ENCODE results near the gene HOXB7. TPM values are rescaled to one million over a fixed set of nuclear protein-coding genes. Genes with fewer than 3 reads are reported as not detected.

The HOXB7 gene
- total RNA-seq, 1 experiment from 2014 or later: not detected

DNA sequence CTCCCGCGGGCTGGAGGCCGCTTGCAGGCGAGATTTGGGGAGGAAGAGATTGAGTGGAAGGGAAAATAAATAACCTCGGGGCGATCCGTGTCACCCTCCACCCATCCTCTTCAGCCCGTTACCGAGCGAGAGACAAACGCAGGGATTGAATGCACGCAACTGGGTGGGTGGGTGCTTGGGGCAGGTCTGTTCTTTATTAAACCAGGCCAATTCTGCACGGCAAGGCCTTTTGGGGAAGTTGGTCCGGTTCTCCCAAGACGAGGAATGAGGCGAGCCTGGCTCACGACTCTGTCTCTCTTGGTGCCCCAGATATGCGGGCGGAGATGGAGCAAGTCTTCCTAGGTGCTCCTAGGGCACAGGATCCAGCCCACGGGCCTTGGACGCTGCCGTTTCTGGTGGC is 396 bp upstream of the HOXB7 start:
- Mint-ChIP-seq H3K36me3 (ENCODE audit: insufficient read depth in 1 of 3, low read depth in 3 of 3) (no peaks in the 10 kb centered on the region; a peak in 1 of 7 replicates), H3K4me3 (peak overlapping the region in 1 of 2 experiments; percentile 69; a peak in 2 of 5 replicates), H3K9me3 (peaks cover 9 to 23% of the 10 kb centered on the region in 2 experiments), H3K27ac (no peak overlapping the region; a peak in 1 of 7 replicates), H3K4me1 (peaks cover 12 to 25% of the 10 kb centered on the region in 2 experiments), H3K27me3 (ENCODE audit: low read depth) (peaks cover 100% of the 10 kb centered on the region)
- Histone ChIP-seq H3K4me1 (ENCODE audit: insufficient read depth, low read length) (no peaks in the 10 kb centered on the region), H3K79me2 (ENCODE audit: insufficient read depth, low read length) (no peaks in the 10 kb centered on the region), H2BK12ac (ENCODE audit: insufficient read length, low read depth, low read length) (no peak overlapping the region), H3K9me3 (ENCODE audit: control insufficient read depth, low read depth, low read length) (no peaks in the 10 kb centered on the region), H3K4ac (ENCODE audit: low read depth, low read length) (no peak overlapping the region), H3K56ac (ENCODE audit: insufficient read length, low read depth, low read length) (no peak overlapping the region), H3K79me1 (ENCODE audit: insufficient read depth, low read depth, low read length, poor library complexity, severe bottlenecking) (no peaks in the 10 kb centered on the region), H3K27ac (ENCODE audit: insufficient read length, low read depth, low read length) (no peak overlapping the region), H2AFZ (ENCODE audit: low read length) (no peak overlapping the region), H4K20me1 (ENCODE audit: control insufficient read depth, insufficient read depth, insufficient read length) (no peaks in the 10 kb centered on the region), H4K91ac (ENCODE audit: insufficient read length, low read depth, low read length) (no peak overlapping the region), H3K27me3 (ENCODE audit: insufficient read depth, low read length) (peaks cover 95% of the 10 kb centered on the region), H3K14ac (ENCODE audit: insufficient read depth, low read length) (no peak overlapping the region), H2AK5ac (ENCODE audit: insufficient read length, low read length) (no peak overlapping the region), H3K23me2 (ENCODE audit: insufficient read length, low read depth, low read length, poor library complexity, severe bottlenecking) (peaks cover 5% of the 10 kb centered on the region), H3K4me2 (ENCODE audit: insufficient read depth, insufficient read length, low read length) (no peak overlapping the region), H2BK120ac (ENCODE audit: low read depth, low read length, poor library complexity, severe bottlenecking) (no peak overlapping the region), H4K8ac (replicated peaks; ENCODE audit: insufficient read length, low read depth, low read length) (no peak overlapping the region), H3K18ac (ENCODE audit: insufficient read length, low read depth, low read length) (no peak overlapping the region), H2BK20ac (ENCODE audit: low read depth, low read length, poor library complexity, severe bottlenecking) (no peak overlapping the region), H2BK15ac (ENCODE audit: low read depth, low read length) (no peak overlapping the region), H3K9ac (ENCODE audit: extremely low read depth, insufficient read length, low read length) (no peak overlapping the region), H3K23ac (ENCODE audit: insufficient read length, low read depth, low read length) (no peak overlapping the region), H2BK5ac (ENCODE audit: insufficient read length, low read length) (no peak overlapping the region), H3T11ph (ENCODE audit: low read length) (no peak overlapping the region), H4K5ac (ENCODE audit: insufficient read length, low read depth, low read length) (no peak overlapping the region)
- TF ChIP-seq, protein P1, sequence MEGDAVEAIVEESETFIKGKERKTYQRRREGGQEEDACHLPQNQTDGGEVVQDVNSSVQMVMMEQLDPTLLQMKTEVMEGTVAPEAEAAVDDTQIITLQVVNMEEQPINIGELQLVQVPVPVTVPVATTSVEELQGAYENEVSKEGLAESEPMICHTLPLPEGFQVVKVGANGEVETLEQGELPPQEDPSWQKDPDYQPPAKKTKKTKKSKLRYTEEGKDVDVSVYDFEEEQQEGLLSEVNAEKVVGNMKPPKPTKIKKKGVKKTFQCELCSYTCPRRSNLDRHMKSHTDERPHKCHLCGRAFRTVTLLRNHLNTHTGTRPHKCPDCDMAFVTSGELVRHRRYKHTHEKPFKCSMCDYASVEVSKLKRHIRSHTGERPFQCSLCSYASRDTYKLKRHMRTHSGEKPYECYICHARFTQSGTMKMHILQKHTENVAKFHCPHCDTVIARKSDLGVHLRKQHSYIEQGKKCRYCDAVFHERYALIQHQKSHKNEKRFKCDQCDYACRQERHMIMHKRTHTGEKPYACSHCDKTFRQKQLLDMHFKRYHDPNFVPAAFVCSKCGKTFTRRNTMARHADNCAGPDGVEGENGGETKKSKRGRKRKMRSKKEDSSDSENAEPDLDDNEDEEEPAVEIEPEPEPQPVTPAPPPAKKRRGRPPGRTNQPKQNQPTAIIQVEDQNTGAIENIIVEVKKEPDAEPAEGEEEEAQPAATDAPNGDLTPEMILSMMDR (conservative IDR thresholded peaks at IDR 0.05): no peak
- DNase-seq: no peak
- WGBS (ENCODE audit: extremely low coverage, insufficient read length, low lambda C conversion rate): no CpG with 5 or more reads among the region's 22 CpGs

All from H9 (cell line).